Activated CD4-positive, alpha-beta T cell treated with anti-CD3 and anti-CD28 coated beads, Interleukin-2, amount 50 U/mL, for 24 hours (primary cell): Measurements from ENCODE around the gene CTSC.

Source experiments
- DNase-seq, 2 donors: peaks; one replicate each; pipeline ENCODE4 v3.0.0-alpha.2; 2020; ENCODE audit warnings: low read depth in 1 of 2, low spot score in 1 of 2

The CTSC gene

DNA sequence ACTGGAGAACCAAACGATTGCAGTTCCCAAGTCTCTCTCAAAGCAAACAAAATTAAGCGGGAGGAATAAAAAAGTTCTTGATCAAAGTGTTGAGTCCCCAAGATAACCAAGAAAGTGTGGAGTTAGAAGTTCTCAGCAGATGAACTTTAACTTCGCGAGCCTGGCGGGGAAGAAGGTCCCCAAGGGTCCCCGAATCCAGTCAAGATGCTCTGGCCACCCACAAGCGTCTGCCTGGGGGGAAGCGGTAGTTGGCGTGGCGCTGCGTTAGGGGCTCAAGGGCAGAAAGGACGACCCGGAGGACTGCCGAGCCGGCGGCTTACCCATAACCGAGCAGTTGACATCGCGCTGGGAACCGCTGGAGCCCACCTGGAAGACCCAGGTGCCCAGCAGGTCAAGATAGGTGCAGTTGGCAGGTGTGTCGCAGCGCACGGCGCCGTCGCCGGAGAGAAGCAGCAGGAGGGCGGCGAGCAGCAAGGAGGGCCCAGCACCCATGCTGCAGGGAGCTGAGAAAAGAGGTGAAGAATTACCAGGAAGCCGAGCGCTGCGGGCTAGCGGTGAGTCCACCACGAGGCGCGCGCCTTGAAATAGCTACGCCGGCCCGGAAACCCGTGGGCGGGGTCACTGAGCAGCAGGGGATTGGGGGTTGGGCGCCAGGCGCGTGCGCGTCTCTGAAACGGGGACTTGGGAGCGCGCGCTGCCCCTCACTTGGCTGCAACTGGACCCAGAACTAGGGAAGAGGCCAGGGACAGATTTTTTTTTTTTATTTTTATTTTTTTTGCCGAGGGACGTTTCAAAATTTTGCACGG is at the start of gene CTSC:
TSS of gene CTSC (minus strand) at position 556 of the 806 bp plus-strand sequence. CDS start at position 492, 64 bp downstream.
- peak; percentile 82 to 87 for DNase-seq

DNA sequence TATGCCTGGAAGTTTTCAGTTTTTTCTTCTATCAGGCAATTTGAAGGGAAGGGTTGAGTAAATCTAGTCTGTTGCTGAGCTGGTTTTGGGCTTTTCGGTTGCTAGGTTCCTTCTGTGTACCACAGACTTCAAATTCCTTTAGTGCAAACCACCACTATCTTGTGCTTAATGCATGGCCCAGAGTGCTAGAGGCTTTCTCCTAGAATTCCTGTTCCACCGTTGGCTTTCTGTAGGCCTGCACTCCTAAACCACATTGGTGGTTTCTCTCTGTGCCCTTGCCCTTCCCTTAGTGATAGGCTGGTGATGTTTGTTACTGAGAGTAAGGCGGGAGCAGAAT is 47.1 kb upstream of the CTSC start:
- DNase-seq: no peak

DNA sequence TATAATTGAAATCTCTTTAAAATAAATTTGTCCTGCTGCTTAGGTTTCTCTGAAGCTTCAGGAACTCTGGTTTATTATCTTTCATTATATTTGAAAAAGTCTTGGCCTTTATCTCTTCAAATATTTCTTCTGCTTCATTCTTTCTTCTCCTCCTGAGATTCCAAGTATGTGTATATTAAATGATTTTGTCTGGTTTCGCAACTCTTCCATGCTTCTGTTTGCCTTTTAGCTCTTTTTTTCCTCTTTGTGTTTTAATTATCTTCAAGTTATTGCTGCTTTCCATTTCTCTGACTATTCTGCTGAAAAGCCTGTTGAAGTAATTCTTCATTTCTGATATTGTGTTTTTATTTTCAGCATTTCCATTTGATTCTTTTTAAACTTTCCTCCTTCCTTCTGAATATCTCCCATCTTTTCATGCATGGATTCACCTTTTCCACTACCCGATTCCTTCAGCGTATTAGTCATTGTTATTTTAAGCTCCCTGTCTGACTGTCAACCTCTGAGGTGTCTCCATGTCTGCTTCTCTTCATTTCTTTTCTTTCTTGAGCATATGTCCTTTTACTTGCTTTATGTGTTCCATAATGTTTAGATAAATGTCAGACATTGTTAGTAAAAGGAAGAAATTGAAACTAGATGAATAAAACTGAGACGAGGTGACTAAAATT is 46.6 kb upstream of the CTSC start:
- no peak for DNase-seq

DNA sequence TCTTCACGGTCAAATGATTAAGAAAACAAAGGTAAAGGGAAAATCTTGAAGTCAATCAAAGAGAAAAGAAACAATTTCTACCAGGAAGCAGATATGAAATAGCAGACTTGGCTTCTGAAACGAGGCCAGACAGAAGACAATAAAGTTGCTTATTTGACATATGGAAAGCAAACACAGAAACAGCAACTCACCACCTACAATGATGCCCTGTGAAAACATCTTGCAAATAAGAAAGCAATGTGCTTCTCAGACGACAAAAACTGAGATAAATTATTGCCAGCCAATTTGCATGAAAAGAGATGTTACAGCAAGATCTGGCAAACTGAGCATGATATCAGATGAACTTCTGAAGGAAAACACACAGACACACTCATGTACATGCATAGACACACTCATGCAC is 45.9 kb upstream of the CTSC start:
- DNase-seq: no peak

DNA sequence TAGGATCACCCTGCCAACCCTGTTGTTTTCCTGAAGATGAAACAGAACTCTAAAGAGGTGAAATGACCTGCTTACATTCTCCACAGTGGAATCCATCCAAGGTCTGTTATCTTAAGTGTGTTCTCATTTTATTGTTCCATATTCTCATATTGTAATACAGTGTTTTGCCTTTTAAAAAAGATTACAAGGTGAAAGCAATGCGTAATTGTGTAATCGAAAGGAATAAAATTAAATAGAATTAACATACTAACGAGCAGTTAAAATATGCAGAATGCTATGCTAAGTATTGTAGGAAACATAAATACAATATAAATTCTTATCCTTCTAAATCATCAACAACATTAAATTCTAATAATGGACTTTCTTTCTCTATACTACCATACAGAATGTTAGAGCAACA is 41.6 kb upstream of the CTSC start:
- no peak for DNase-seq

DNA sequence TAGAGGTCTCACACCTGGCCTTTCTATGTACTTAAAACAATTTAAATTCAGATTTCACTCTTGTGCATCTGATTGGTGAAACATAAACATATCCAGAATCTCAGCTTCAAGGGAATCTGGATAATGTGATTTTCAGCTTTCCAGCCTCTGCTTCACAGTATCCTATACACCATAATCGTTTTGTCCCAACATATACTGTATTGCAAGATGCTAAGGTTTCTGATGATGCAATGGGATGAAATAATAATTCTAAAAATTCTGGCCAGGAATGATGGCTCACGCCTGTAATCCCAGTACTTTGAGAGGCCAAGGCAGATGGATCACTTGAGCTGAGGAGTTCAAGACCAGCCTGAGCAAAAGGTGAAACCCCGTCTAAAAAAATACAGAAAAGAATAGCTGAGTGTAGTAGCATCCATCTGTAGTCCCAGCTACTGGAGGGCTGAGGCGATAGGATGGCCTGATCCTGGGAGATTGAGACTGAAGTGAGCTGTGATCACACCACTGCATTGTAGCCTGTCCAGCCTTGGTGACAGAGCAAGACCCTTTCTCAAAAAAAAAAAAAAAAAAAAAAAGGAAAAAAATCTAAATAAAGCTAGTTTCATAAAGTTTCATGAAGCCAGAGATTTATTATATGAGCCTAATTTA is 41.0 kb upstream of the CTSC start:
- no peak for DNase-seq

DNA sequence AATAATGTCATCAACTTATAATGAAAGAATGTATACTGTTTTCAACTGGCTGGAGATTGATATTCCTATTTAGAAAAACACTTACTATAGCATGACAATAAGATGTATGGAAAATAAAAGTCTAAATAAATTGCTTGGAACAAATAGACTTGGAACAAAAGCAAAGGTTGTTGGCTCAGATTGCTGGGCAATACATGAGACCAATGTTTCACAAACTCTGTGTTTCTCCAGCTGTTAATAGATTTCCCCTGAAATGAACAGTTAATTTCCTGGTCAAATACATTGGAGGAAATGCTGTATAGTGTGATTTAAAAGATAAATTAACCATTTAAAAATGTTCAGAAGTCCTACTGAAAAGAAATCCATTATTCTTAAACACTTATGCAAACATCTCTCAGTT is 40.1 kb upstream of the CTSC start:
- DNase-seq: no peak

DNA sequence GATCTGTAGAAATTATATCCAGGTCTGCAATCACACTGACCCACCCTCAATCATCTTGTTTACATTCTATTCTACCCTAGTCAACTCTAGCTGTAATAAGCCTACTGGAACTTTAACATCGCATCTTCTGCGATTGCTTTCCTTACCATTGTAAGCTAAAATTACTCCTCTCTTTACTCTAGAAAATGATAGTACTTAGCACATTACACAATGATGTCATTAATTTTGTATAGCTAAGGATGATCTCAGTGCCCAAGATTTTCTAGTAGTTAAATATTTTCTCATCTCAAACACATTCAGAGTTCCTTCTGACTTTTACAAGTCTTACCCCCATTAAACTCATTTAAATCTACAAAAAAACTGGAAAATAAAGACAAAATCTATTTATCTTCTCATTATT is 39.6 kb upstream of the CTSC start:
- no peak for DNase-seq

DNA sequence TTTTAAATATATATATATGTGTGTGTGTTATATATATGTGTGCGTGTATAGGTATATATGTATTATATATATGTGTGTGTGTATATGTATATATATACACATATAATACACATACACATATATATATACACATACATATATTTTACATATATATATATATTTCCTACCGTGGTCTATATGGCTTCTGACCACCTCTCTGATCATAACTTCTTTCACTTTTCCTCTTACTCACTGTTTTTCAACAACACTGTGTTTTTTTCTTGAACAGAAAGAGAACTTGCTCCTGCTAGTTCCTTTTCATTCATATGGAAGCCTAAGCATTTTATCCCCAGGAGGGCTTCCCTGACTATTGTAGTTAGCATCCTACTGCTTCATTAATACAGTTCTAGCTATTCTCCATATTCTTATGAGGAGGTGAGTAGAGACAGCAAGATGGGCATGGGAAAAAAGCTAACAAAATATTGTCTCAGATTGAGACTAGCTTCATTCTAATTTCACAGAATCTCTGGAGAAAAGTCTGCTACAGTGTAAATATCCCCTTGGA is 38.5 kb upstream of the CTSC start:
- DNase-seq: no peak

DNA sequence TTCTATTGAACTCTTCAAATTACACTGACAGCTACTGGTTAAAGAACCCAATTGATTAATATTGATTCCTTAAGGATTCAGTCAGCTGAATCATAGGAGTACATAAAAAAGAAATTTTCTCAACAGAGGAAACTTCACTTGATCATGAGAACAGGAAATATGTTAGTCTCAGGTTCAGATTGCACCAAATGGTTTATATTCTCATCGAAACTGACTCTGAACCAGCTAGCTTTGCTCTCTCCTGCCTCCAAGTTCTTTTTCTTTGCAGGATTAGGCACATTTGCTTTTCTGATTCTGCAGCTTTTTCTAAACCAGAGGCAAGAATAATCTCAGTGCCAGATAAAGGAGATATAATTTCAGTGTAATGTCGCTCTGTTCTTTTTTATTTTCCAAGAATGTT is 33.2 kb upstream of the CTSC start:
- no peak for DNase-seq

DNA sequence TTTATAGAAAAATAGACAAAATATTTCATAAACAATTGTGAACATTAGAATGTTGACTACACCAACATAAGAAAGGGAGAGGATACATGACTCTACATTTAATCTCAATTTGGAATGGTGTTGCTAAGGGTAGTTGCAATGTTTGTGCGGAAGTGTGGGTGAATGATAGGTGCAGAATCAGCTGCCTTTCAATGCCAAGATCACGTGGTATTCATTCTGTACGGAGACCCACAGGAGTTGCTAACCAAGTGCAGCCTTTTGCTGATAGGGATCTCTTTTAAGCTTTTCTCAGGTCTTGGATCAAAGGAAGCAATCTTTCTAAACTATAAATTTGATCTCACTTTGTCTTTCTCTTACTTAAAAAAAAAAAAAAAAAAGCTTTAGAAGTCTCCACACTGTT is 29.8 kb upstream of the CTSC start:
- no peak for DNase-seq

DNA sequence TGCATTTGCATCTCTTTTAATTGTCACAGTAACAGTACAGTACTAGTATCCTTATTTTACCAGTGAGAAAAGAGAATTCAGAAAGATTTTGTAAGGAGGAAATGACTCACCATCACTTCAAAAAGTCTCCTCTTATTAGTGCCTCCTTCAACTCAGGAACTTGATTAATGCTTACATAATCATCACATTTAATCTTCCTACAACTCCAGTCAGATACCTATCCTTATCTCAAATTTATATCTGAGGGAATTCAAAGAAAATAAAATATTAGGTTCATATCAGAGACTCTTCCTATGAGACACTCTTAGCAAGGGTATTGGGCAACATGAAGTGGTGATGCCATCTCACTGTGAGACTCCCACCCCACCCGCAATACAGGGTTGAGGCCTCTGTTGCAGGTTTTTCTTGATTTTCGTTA is 26.1 kb upstream of the CTSC start:
- no peak for DNase-seq

DNA sequence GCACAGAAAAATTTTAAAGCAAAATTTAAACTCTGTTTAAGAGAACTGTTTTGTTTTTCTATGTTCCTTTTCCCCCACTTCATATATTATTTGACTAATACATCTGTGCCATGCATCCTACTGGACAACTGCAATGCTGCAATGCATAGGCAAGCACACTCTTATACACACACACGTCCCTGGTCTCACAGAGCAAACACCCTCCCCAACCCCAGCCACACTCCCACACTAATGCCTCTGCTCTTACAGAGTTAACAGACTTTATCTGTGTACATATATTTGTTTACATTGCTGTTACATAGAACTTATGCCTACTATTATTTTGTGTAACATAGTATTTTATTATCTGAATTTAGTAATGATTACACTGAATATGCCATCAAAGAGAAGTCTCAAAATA is 25.5 kb upstream of the CTSC start:
- DNase-seq: no peak

DNA sequence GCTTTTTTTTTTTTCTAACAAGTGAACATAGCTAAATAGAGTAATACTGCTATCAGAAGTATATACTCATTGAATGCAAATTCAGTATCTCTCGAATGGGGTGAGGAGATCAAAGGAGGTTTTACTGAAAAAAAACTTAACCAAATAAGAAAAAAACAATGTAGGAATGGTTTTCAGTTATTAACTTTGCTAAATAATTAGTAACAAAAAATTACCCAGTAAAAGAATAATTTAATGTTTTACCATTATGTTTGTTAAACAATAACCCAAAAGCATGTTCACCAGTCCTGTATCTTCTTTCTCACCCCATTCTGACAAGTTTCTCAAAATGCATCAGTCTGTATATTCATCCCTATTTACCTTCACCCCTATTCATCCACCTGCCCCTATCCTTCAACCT is 22.6 kb upstream of the CTSC start:
- no peak for DNase-seq

DNA sequence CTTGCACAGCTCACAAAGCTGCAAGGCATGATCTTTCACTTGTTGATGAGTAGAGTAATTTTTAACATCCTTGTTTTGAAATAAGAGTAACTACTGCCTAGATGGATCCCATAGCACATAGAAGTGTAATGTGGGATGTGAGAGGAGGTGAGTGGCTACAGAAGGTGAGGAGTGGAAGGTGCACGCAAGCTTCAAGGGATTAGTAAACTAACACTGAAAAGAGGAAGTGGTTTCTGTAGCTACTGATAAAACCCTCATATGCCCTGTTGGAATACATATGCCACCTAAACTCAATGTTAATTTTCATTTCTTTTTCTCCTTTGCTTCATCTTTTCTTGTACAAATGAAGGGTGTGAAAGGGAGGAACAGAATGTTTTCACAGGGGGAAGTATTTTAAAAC is 22.0 kb upstream of the CTSC start:
- no peak for DNase-seq

DNA sequence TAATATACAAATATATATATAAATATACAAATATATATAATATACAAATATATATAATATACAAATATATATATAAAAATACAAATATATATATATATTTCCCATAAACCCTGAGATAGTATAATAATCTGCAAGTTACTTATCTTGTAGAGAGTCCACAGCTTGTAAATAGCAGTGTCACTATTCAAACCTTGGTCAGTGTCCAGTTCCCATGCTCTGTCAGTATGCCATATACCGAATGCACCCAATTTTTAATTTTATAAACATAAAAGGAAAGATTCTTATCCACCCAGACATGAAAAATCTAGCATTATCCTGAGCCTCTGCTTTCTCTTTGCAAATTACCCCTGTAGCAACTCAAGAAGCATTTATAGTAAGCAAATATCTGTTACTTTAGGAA is 21.6 kb upstream of the CTSC start:
- no peak for DNase-seq

DNA sequence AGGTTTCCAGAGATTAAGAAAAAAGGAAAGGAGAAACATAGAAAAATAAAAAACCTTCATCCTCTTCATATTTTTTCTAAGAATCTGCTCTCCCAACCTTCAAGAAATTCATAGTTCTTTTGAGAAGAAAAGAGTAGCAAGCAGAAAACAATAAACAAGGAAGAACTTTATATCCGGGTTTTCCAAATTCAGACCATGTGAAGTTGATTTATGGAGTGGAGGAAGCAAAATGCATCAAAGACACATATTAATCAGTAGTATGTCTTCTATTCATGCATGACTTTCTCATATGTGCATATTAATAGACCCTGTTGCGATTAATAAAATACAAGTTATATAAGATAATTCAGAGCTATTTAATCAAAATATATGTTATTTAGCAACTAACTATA is 20.5 kb upstream of the CTSC start:
- DNase-seq: no peak

DNA sequence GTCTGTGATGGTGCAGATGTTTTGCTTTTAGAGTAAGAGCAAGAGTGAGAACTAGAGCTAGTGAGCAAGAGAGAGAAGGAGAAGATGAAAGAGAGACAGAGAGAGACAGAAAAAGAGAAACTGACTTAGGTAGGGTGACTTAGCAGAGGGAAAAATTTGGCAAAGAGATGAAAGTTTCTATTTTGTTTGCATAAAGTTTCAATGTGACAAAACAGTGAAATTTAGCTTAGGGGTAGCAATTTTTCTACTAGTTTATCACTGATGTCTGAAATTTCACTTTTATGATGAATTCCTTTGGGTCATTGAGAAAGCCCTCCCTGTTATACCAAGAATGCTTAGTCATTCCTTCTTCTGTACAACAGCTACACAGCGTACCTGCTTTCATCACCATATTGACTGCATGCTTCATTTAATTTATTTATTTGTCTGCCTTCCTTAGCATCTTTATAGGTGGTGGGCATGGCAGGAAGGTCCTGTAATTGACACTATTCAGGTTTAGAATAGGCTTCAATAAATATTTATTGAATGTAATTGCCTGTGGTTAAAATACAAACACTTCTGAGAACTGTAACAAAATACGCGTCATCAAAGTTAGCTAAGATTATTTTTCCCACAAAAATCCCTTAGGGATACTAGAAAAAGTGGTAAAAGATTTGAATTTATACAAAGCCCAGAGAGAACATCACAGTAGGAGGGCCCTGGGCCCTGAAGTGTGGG is 19.9 kb upstream of the CTSC start:
- no peak for DNase-seq

DNA sequence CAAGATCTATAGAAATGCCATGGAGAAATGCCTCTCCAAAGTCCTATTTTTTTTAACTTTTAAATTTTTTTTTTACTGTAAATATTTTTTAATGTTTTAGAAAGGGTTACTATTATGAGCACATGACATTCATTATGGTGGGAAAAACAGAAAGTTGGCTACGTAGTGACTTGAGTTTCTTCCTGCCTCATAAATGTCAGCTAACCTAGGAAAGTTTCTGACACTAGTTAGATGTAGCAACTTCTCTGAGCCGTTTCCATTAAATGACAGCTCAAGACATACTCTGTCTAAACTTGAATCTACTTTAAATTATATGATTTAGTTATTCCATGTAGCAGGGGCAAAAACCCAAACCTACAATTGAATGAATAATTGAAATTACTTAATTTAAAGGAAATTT is 18.4 kb upstream of the CTSC start:
- no peak for DNase-seq

DNA sequence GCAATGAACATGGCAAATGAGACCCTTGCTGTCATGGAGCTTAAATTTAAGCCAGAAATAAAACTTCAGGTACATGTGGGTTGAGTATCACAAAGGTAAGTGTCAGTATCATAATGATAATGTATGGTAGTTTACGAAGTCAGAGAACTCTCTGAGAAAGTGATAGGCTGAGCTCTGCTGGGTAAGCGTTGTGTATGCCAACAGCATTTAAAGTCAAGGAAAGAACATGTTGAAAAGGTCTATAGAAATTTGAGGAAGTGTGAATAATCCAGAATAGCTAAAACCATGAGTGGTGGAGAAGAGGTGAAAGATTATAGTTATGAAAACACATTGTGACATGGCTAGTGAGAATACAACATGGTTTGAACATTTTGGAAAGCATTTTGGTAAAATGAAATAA is 17.4 kb upstream of the CTSC start:
- DNase-seq: no peak

DNA sequence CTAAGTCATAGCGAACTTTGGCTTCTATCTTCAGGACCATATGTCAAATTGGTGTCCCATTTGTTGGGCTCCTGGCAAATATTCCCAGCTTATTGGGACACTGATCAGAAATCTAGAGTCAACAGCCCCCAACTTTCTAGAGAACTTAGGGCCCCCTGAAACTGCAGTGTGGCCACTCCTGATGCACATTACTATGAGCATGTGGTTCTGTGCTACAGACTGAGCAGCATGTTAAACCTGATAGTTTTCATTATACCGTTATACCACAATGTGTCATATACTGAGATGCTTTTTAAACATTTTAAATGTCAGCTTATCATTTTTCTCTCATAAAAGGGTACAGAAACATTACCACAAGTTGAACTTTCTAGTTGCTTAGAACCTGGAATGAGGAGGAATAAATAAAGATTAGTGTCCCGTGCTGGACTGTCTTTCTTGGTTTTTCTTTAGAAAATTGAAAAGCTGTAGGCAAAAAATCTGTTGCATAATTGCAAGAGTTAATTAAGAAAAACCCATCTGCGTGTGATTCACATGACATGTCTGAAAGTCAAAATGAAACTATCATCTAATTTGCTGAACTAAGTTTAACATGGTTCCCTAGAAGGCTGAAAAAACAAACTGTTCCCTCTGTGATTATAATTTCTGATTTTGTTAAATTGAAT is 16.4 kb upstream of the CTSC start:
- no peak for DNase-seq
